Caco-2 (cell line): ENCODE data around the gene NECAB2. TPM values are rescaled to one million over a fixed set of nuclear protein-coding genes. Genes with fewer than 3 reads are reported as not detected.

Source experiments
- BruUV-seq: library from RNA; stranded (reverse); fragments of 400-500 nt; replicated peaks from 2 replicates; lab custom pipeline; 2021; lab: Mats Ljungman, UMichigan
- CTCF ChIA-PET: fragments of 300-600 bp; sonication (Branson Sonifier 250); formaldehyde crosslinking; loops from one replicate; lab custom pipeline; 2022; ENCODE audit warnings: antibody characterized with exemption; lab: Charles Lee
- POLR2A ChIA-PET: fragments of 300-600 bp; sonication (Branson Sonifier 250); formaldehyde crosslinking; loops from one replicate; lab custom pipeline; 2022; ENCODE audit warnings: antibody characterized with exemption; lab: Charles Lee
- DNase-seq, 2 experiments: peaks; one replicate each; pipeline versions ENCODE4 v3.0.0 to v3.0.0-alpha.2; 2020 to 2022
- H3K27me3 ChIP-seq: replicated peaks from 2 replicates; pipeline ENCODE4 v1.6.0; 2011; ENCODE audit warnings: low read length; ENCODE audit not compliant: control insufficient read depth, insufficient read depth
- H3K36me3 ChIP-seq: 2 replicates; pipeline ENCODE4 v1.5.1; 2011; ENCODE audit warnings: low read length; ENCODE audit not compliant: control insufficient read depth, insufficient read depth
- H3K4me1 ChIP-seq: fragments of 250-450 bp; sonication (Bioruptor Pico); 2 replicates; pipeline ENCODE4 v1.5.1; 2020; ENCODE audit warnings: mild to moderate bottlenecking
- H3K4me3 ChIP-seq: 2 replicates; pipeline ENCODE4 v1.5.1; 2011; ENCODE audit warnings: low read depth, mild to moderate bottlenecking, control low read depth, low read length
- H3K9me3 ChIP-seq: fragments of 250-450 bp; sonication (Bioruptor Pico); 2 replicates; pipeline ENCODE4 v1.5.1; 2020; ENCODE audit warnings: mild to moderate bottlenecking, moderate library complexity
- H3K27ac Mint-ChIP-seq: one replicate; pipeline ENCODE4 v1.8.0; 2022; ENCODE audit warnings: mixed read lengths; ENCODE audit not compliant: unreplicated experiment
- H3K27me3 Mint-ChIP-seq: one replicate; pipeline ENCODE4 v1.8.0; 2022; ENCODE audit warnings: mixed read lengths; ENCODE audit not compliant: insufficient read depth, unreplicated experiment
- H3K36me3 Mint-ChIP-seq: one replicate; pipeline ENCODE4 v1.8.0; 2022; ENCODE audit warnings: mild to moderate bottlenecking, mixed read lengths; ENCODE audit not compliant: insufficient read depth, unreplicated experiment
- H3K4me1 Mint-ChIP-seq: one replicate; pipeline ENCODE4 v1.8.0; 2022; ENCODE audit warnings: low read depth, mixed read lengths; ENCODE audit not compliant: unreplicated experiment
- H3K4me3 Mint-ChIP-seq: one replicate; pipeline ENCODE4 v1.8.0; 2022; ENCODE audit warnings: mild to moderate bottlenecking, moderate library complexity, mixed read lengths; ENCODE audit not compliant: unreplicated experiment
- H3K9me3 Mint-ChIP-seq: one replicate; pipeline ENCODE4 v1.8.0; 2022; ENCODE audit warnings: mixed read lengths; ENCODE audit not compliant: unreplicated experiment
- intact Hi-C: fragments of 100-400 bp; cut with micrococcal nuclease; formaldehyde crosslinking; loops from one replicate; pipeline ENCODE4 v1.10.0; 2022; ENCODE audit not compliant: unreplicated experiment
- total RNA-seq: library from RNA; stranded (reverse); gene quantifications from 2 replicates; pipeline ENCODE4 v1.2.3, GENCODE V29; 2022
- TF ChIP-seq, protein P1 (sequence below), 2 experiments: fragments of 200-600 bp in 1 of 2; IDR thresholded peaks; 1 replicate in 1 of 2; 2 replicates in 1 of 2; pipeline versions ENCODE4 v1.5.1 to v1.8.0; 2011 to 2022; ENCODE audit warnings: antibody characterized with exemption in 1 of 2, control low read depth in 1 of 2, inconsistent platforms in 1 of 2, low read depth in 1 of 2, low read length in 1 of 2, mild to moderate bottlenecking in 1 of 2, moderate library complexity in 1 of 2; ENCODE audit not compliant: insufficient read depth in 1 of 2, severe bottlenecking in 1 of 2, unreplicated experiment in 1 of 2

NECAB2 gene
- total RNA-seq, 1 experiment from 2014 or later, result 0.68 TPM

DNA sequence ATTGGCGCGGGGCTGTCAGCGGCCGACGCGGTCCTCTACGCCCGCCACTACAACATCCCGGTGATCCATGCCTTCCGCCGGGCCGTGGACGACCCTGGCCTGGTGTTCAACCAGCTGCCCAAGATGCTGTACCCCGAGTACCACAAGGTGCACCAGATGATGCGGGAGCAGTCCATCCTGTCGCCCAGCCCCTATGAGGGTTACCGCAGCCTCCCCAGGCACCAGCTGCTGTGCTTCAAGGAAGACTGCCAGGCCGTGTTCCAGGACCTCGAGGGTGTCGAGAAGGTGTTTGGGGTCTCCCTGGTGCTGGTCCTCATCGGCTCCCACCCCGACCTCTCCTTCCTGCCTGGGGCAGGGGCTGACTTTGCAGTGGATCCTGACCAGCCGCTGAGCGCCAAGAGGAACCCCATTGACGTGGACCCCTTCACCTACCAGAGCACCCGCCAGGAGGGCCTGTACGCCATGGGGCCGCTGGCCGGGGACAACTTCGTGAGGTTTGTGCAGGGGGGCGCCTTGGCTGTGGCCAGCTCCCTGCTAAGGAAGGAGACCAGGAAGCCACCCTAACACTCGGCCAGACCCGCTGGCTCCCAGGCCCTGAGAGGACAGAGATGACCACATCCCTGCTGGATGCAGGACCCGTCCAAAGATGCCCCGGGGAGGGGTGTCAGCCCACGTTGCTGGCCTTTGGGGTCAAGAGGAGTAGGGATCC, 2.4 kb upstream of the NECAB2 start:
- no peaks in the 10 kb centered on the region for H3K9me3 ChIP-seq
- Mint-ChIP-seq H3K27me3 (peaks cover 4% of the 10 kb centered on the region), H3K9me3 (no peaks in the 10 kb centered on the region), H3K4me3 (no peak overlapping the region), H3K4me1 (no peaks in the 10 kb centered on the region), H3K27ac (no peak overlapping the region), H3K36me3 (peaks cover 16% of the 10 kb centered on the region)
- no peaks in the 10 kb centered on the region for H3K4me1 ChIP-seq
- intact Hi-C loops, result no loop called here
- ChIA-PET CTCF (interaction anchor here (1.4 kb wide), 1 partner anchor 12 kb away, joined by 5 read pairs; no protein-coding TSS in a partner anchor), POLR2A (no interaction called here)
- BruUV-seq, result no TSS peak
- H3K27me3 ChIP-seq, result no peaks in the 10 kb centered on the region
- no peaks in the 10 kb centered on the region for H3K36me3 ChIP-seq
- DNase-seq, result no peak
- TF ChIP-seq, protein P1, sequence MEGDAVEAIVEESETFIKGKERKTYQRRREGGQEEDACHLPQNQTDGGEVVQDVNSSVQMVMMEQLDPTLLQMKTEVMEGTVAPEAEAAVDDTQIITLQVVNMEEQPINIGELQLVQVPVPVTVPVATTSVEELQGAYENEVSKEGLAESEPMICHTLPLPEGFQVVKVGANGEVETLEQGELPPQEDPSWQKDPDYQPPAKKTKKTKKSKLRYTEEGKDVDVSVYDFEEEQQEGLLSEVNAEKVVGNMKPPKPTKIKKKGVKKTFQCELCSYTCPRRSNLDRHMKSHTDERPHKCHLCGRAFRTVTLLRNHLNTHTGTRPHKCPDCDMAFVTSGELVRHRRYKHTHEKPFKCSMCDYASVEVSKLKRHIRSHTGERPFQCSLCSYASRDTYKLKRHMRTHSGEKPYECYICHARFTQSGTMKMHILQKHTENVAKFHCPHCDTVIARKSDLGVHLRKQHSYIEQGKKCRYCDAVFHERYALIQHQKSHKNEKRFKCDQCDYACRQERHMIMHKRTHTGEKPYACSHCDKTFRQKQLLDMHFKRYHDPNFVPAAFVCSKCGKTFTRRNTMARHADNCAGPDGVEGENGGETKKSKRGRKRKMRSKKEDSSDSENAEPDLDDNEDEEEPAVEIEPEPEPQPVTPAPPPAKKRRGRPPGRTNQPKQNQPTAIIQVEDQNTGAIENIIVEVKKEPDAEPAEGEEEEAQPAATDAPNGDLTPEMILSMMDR (IDR thresholded peaks at IDR 0.05; ENCODE audit: insufficient read depth in 1 of 2, low read depth in 1 of 2, low read length in 1 of 2, severe bottlenecking in 1 of 2, unreplicated experiment in 1 of 2), result no peak
- H3K4me3 ChIP-seq, result no peak overlapping the region

DNA sequence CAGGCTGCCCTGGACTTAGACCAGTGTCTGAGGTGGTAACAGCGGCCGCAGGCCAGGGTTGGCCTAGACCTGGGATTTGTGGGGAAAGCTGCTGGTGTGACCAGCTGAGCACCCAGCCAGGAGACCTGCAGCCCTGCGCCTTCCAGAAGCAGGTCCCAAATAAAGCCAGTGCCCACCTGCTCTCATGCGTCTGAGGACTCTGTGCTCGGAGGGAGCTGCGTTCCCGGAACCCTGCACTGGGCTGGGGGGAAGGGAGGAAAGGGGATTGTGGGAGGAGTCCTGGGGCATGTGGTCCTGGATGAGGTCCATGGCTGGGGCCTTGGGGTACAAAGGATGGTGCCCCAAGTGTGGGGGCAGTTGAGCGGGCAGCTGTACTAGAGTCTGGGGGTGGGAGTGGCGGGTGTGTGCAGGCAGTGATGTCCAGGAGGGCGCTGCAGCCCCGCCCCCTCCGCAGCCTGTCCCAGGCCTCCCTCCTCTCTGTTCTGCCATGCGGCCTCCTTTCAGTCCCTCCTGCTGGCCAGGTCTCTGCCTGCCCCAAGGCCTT, 1.8 kb upstream of the NECAB2 start:
- POLR2A ChIA-PET, result no interaction called here
- no peak overlapping the region for H3K4me3 Mint-ChIP-seq
- no peaks in the 10 kb centered on the region for H3K4me1 ChIP-seq
- H3K27ac Mint-ChIP-seq, result no peak overlapping the region
- intact Hi-C loops, result no loop called here
- no peaks in the 10 kb centered on the region for H3K27me3 ChIP-seq
- peaks cover 4% of the 10 kb centered on the region for H3K27me3 Mint-ChIP-seq
- no peaks in the 10 kb centered on the region for H3K4me1 Mint-ChIP-seq
- H3K36me3 Mint-ChIP-seq, result peaks cover 11% of the 10 kb centered on the region
- no TSS peak for BruUV-seq
- no peaks in the 10 kb centered on the region for H3K36me3 ChIP-seq
- CTCF ChIA-PET, result interaction anchor here (1.4 kb wide), 1 partner anchor 12 kb away, joined by 5 read pairs; no protein-coding TSS in a partner anchor
- H3K9me3 Mint-ChIP-seq, result no peaks in the 10 kb centered on the region
- TF ChIP-seq, protein P1 (IDR thresholded peaks at IDR 0.05; ENCODE audit: insufficient read depth in 1 of 2, low read depth in 1 of 2, low read length in 1 of 2, severe bottlenecking in 1 of 2, unreplicated experiment in 1 of 2), result no peak
- H3K9me3 ChIP-seq, result no peaks in the 10 kb centered on the region
- no peak overlapping the region for H3K4me3 ChIP-seq
- DNase-seq, result no peak

DNA sequence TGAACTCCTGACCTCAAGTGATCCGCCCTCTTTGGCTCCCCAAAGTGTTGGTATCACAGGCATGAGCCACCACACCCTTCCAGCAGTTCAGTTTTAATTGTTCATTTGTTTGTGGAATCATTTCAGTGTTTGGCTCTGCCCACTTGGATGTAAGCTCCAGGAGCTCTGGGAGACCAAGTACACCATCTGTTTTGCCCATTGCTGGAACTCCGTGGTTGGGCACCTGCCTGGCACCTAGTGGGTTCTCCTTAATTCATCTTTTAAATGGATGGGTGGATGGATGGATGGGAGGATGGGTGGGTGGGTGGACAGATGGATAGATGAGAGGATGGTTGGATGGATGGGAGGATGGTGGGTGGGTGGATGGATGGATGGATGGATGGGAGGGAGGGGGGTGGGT, 953 bp upstream of the NECAB2 start:
- CTCF ChIA-PET, result no interaction called here

More for the DNA sequence above, 953 bp upstream of the NECAB2 start:
- Mint-ChIP-seq H3K4me1 (no peaks in the 10 kb centered on the region), H3K4me3 (no peak overlapping the region), H3K27me3 (peaks cover 4% of the 10 kb centered on the region), H3K36me3 (peaks cover 2% of the 10 kb centered on the region), H3K9me3 (no peaks in the 10 kb centered on the region), H3K27ac (no peak overlapping the region)
- Histone ChIP-seq H3K4me3 (no peak overlapping the region), H3K36me3 (no peaks in the 10 kb centered on the region), H3K27me3 (no peaks in the 10 kb centered on the region), H3K4me1 (no peaks in the 10 kb centered on the region), H3K9me3 (no peaks in the 10 kb centered on the region)
- POLR2A ChIA-PET, result no interaction called here
- no TSS peak for BruUV-seq
- TF ChIP-seq, protein P1 (IDR thresholded peaks at IDR 0.05; ENCODE audit: insufficient read depth in 1 of 2, low read depth in 1 of 2, low read length in 1 of 2, severe bottlenecking in 1 of 2, unreplicated experiment in 1 of 2), result no peak
- intact Hi-C loops, result no loop called here
- no peak for DNase-seq
